Measurements from ENCODE around the gene PITRM1. TPM values are rescaled to one million over a fixed set of nuclear protein-coding genes. Genes with fewer than 3 reads are reported as not detected.

PITRM1 gene
- polyA plus RNA-seq, 1 of the 3 experiments (the other 2 are of a cell fraction), result 79.6 TPM

- H3K4me3 ChIP-seq (ENCODE audit: low read depth in 2 of 2, low read length in 1 of 2), result no peak overlapping the region
- ChIA-PET POLR2A (no interaction called here), CTCF (interaction anchor here (0.8 kb wide), 1 partner anchor 9 kb away, joined by 3 read pairs; no protein-coding TSS in a partner anchor)
- no peaks in the 10 kb centered on the region for H4K20me1 ChIP-seq (ENCODE audit: insufficient read depth)
- no peak overlapping the region for H3K4me2 ChIP-seq
- H3K9ac ChIP-seq, result no peak overlapping the region
- TF ChIP-seq JUND (IDR thresholded peaks at IDR 0.05) (no peak), GATA2 (CRISPR knock-in tag; IDR thresholded peaks at IDR 0.05) (no peak), ZBTB33 (IDR thresholded peaks at IDR 0.05; ENCODE audit: borderline replicate concordance, low read depth) (no peak), RFX5 (IDR thresholded peaks at IDR 0.05; ENCODE audit: low read length) (no peak), MEF2A (IDR thresholded peaks at IDR 0.05; ENCODE audit: borderline replicate concordance, low read depth) (no peak), GABPA (IDR thresholded peaks at IDR 0.05; ENCODE audit: low read depth) (no peak), USF1 (IDR thresholded peaks at IDR 0.05; ENCODE audit: borderline replicate concordance, low read depth) (no peak), TEAD4 (IDR thresholded peaks at IDR 0.05; ENCODE audit: borderline replicate concordance, insufficient read depth) (no peak), TAF1 (IDR thresholded peaks at IDR 0.05; ENCODE audit: borderline replicate concordance, low read depth, low read length) (no peak), CHD2 (IDR thresholded peaks at IDR 0.05; ENCODE audit: low read length, partially characterized antibody) (no peak), FOXJ3 (CRISPR knock-in tag; IDR thresholded peaks at IDR 0.05) (no peak), NRF1 (IDR thresholded peaks at IDR 0.05; ENCODE audit: low read depth, low read length) (no peak), FOSL2 (IDR thresholded peaks at IDR 0.05; ENCODE audit: borderline replicate concordance, low read depth) (no peak), CTCF (IDR thresholded peaks at IDR 0.05) (no peak), POLR2AphosphoS5 (IDR thresholded peaks at IDR 0.05; ENCODE audit: low read depth, low read length) (no peak), RAD21 (IDR thresholded peaks at IDR 0.05; ENCODE audit: low read length) (no peak)
- TF ChIP-seq, protein P1, sequence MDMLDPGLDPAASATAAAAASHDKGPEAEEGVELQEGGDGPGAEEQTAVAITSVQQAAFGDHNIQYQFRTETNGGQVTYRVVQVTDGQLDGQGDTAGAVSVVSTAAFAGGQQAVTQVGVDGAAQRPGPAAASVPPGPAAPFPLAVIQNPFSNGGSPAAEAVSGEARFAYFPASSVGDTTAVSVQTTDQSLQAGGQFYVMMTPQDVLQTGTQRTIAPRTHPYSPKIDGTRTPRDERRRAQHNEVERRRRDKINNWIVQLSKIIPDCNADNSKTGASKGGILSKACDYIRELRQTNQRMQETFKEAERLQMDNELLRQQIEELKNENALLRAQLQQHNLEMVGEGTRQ (IDR thresholded peaks at IDR 0.05; ENCODE audit: borderline replicate concordance, low read depth, low read length), result no peak
- peaks cover 11% of the 10 kb centered on the region; the same call in 1 of the 2 replicates for H3K79me2 ChIP-seq (ENCODE audit: insufficient read depth)
- H3F3A ChIP-seq (replicated peaks; ENCODE audit: insufficient read depth), result peaks cover 15% of the 10 kb centered on the region
- H3K27me3 ChIP-seq (ENCODE audit: insufficient read depth), result no peaks in the 10 kb centered on the region
- no peak for DNase-seq
- WGBS (ENCODE audit: low lambda C conversion rate), result 96% methylated on average over 22 of the region's 24 CpGs
- no peak overlapping the region for H2AFZ ChIP-seq (ENCODE audit: low read depth)
- H3K27ac ChIP-seq (ENCODE audit: low read depth in 2 of 2, low read length in 1 of 2), result no peak overlapping the region
- no peaks in the 10 kb centered on the region; a peak in 1 of 4 replicates for H3K4me1 ChIP-seq (ENCODE audit: control insufficient read depth in 1 of 2, insufficient read depth in 2 of 2, low read depth in 1 of 2, low read length in 1 of 2)
- no peaks in the 10 kb centered on the region for H3K9me3 ChIP-seq
- peaks cover 50 to 76% of the 10 kb centered on the region in 2 experiments for H3K36me3 ChIP-seq (replicated peaks in 1 of 2; ENCODE audit: control insufficient read depth in 1 of 2, insufficient read depth in 2 of 2, low read length in 1 of 2)
- no peaks in the 10 kb centered on the region for H3K9me2 ChIP-seq
Measured at GRCh38 chr10:3128379-3129130, 44.0 kb downstream of the PITRM1 start.
